Mesothelial cell of epicardium (in vitro differentiated cells): ENCODE data around the gene KL. TPM values are rescaled to one million over a fixed set of nuclear protein-coding genes. Genes with fewer than 3 reads are reported as not detected.

Source experiments
- DNase-seq, 2 experiments: peaks; one replicate each; pipeline ENCODE4 v3.0.0; 2021; ENCODE audit warnings: low spot score in 2 of 2; ENCODE audit not compliant: unreplicated experiment in 2 of 2
- H3K27ac Mint-ChIP-seq: 2 replicates; pipeline ENCODE4 v1.8.0; 2021; ENCODE audit warnings: mixed read lengths
- H3K27me3 Mint-ChIP-seq: 2 replicates; pipeline ENCODE4 v1.8.0; 2021; ENCODE audit warnings: low read depth, mixed read lengths
- H3K36me3 Mint-ChIP-seq: 2 replicates; pipeline ENCODE4 v1.8.0; 2021; ENCODE audit warnings: mixed read lengths
- H3K4me1 Mint-ChIP-seq: 2 replicates; pipeline ENCODE4 v1.8.0; 2021; ENCODE audit warnings: mixed read lengths
- H3K4me3 Mint-ChIP-seq: 2 replicates; pipeline ENCODE4 v1.8.0; 2021; ENCODE audit warnings: mild to moderate bottlenecking, moderate library complexity, mixed read lengths
- H3K9me3 Mint-ChIP-seq: 2 replicates; pipeline ENCODE4 v1.8.0; 2021; ENCODE audit warnings: mixed read lengths
- CTCF ChIP-seq: fragments of 200-600 bp; sonication (generic); IDR thresholded peaks from one replicate; pipeline ENCODE4 v1.5.0; 2021; ENCODE audit warnings: antibody characterized with exemption; ENCODE audit not compliant: unreplicated experiment
- total RNA-seq: library from RNA; stranded (reverse); gene quantifications from 3 replicates; pipeline ENCODE4 v1.2.1, GENCODE V29; 2021

Gene KL
- total RNA-seq, 1 donor from 2014 or later: 0.40 TPM

DNA sequence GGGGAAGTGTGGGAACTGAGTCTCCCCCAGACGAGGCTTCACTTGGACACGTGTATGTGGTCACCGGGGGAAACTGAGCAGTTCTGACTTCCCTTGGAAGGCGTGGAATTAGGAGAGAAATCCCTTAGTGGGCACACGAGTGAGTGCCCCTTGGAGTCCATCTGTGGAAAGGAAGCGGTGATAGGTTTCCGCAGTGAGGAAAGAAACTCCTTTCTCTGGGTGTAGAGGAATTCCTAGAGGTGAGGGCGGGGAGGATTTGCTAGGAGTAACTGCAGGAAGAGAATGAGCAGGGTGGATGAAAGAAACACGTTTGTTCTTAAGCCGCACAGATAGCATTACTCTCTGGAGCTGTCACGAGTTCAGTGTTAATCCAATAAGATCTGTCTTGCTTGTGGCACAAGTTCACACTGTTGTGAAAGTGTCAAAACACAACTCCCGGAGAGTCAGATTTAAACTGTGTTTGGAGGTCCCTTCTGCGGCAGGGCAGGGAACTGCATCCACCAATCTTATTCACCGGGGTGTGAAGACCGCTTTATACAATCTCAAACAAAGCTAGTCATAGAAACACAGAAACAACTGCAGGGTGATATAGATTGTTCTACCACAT is 1.2 kb downstream of the KL start:
- no peak for DNase-seq
- Mint-ChIP-seq H3K27ac (no peak overlapping the region), H3K36me3 (no peaks in the 10 kb centered on the region), H3K9me3 (no peaks in the 10 kb centered on the region), H3K27me3 (peaks cover 86% of the 10 kb centered on the region), H3K4me3 (peak overlapping the region; percentile 33), H3K4me1 (peaks cover 19% of the 10 kb centered on the region)
- no peak for TF ChIP-seq CTCF

DNA sequence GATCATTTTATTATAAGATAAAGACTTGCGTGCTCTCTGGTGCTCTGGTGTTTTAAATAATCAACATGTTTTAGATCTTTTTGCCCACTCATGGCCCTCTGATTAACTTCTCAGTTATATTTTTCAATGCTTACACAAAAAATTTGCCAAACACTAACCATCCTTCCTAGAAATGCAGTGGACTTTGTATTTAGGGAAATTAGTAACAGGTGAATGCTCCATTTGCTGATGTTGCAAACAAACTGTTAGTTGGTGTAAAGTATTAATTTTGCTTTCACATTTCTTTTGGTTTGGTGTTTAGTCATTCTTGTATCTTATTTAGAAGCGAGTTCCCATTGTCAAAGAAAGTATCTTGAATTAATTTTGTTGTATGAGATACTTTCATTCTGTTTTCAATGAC is 2.7 kb downstream of the KL start:
- Mint-ChIP-seq H3K27me3 (peaks cover 85% of the 10 kb centered on the region), H3K4me3 (no peak overlapping the region), H3K36me3 (no peaks in the 10 kb centered on the region), H3K4me1 (peaks cover 19% of the 10 kb centered on the region), H3K9me3 (no peaks in the 10 kb centered on the region), H3K27ac (no peak overlapping the region)
- no peak for TF ChIP-seq CTCF
- no peak for DNase-seq

DNA sequence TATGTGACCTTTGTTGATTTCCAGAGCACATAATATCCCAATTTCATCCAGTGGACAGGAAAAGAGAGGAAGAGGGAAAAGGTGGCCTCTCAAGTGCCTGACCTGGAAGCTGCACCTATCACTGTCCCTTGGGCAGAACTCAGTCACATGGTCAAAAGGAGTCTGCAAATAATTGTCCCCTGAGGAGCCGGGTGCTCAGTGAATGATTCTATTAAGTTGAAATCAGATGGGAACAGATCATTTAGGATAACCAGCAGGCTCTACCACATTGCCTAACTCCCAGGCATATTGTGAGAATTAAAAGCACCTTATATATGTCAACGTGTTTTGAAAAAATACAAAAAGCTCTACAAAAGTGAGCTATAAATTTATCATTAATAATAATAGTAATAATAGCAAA is 6.8 kb downstream of the KL start:
- no peak for DNase-seq
- TF ChIP-seq CTCF: no peak
- Mint-ChIP-seq H3K36me3 (no peaks in the 10 kb centered on the region), H3K4me3 (no peak overlapping the region), H3K4me1 (no peaks in the 10 kb centered on the region), H3K27me3 (peaks cover 68% of the 10 kb centered on the region), H3K9me3 (no peaks in the 10 kb centered on the region), H3K27ac (no peak overlapping the region)

DNA sequence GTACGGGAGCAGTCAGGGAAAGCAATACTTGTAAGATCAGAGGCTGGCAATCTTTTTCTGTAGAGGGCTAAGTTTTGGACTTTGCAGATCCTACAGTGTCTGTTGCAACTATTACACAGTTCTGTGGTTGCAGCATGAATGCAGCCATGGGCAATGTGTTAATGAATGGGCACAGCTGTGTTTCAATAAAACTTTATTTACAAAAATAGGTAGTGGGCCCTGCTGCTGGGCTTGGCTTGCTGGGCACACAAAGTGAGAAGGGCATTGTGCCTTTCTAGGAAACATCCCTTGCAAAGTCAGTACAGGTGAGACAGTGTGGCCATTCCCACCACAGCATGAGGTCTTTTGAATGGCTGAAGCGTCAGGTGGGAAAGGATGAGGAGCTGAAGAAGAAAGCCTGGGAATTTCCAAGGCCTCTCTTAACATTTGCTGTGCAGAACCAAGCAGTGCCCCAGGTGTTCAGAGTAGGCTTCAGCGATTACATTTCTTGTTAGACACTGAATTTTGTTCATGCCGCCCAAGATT is 9.1 kb downstream of the KL start:
- Mint-ChIP-seq H3K27me3 (peaks cover 45% of the 10 kb centered on the region), H3K9me3 (no peaks in the 10 kb centered on the region), H3K4me1 (no peaks in the 10 kb centered on the region), H3K36me3 (no peaks in the 10 kb centered on the region), H3K4me3 (no peak overlapping the region), H3K27ac (no peak overlapping the region)
- DNase-seq: no peak
- TF ChIP-seq CTCF: no peak

GRCh38 chr13:33026489-33027152 is 10.4 kb downstream of the KL start:
- TF ChIP-seq CTCF: no peak
- Mint-ChIP-seq H3K27me3 (peaks cover 32% of the 10 kb centered on the region), H3K36me3 (no peaks in the 10 kb centered on the region), H3K27ac (no peak overlapping the region), H3K4me3 (no peak overlapping the region), H3K4me1 (no peaks in the 10 kb centered on the region), H3K9me3 (no peaks in the 10 kb centered on the region)
- DNase-seq: no peak
